Activated CD4-positive, alpha-beta T cell treated with anti-CD3 and anti-CD28 coated beads, Interleukin-2, amount 50 U/mL, for 24 hours (primary cell): ENCODE measurements around the gene FAM135A.
"Not testable (repeated sequence)": the region's sequence is repeated elsewhere in the genome, so short reads cannot be mapped to it uniquely, and the experiment has no call there.

Experiments used
- DNase-seq, 2 donors: peaks; one replicate each; pipeline ENCODE4 v3.0.0-alpha.2; 2020; ENCODE audit warnings: low read depth in 1 of 2, low spot score in 1 of 2

FAM135A gene

GRCh38 chr6:70396163-70396562 is 17.1 kb upstream of the FAM135A start:
- DNase-seq = no peak

DNA sequence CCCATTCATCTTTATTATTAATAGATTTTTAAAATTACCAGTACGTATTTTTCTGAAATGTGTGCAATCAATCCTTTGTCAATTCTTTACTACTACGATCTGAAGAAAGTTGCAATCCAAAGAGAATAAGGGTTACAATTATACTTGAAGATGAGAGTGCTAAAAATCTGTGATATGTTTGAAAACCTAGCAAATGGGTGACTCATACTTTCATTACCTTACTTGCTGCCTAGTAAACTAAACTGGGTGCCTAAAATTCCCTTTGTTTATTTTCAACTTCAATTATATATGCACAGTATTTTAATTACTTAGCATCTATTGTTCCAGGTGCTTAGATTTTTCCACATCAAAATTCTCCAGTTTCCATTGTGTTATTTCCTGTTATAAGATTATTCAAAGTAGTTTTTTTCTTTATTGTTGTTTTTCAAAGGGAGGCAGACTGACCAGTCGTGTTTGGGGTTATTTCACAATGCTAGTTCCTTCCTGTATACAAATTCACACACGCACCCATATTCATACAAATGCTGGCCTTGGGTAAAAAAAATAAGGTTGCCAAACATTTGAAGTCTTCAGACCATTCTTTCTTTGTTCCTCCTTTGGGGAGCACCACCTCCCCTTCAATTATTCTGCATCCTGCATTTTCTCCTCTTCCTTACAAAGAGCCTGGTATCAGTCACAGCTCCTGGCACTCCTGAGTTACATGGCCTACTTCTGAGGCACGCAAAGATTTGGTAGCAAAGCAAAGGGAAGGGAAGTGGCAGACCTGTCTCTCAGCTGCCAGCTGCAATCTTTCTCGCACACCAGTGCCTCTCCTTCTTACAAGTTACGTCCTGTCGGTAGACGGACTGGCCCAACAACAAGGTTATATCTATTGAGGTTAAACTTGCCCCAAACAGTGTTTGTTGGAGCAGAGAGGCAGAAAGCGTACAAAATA is 16.2 kb upstream of the FAM135A start:
- no peak for DNase-seq

- DNase-seq = no peak
These were observed 14.3 kb upstream of the FAM135A start for GRCh38 chr6:70398783-70399728.

- DNase-seq = no peak
These were observed 8.7 kb upstream of the FAM135A start for GRCh38 chr6:70404658-70405057.

- DNase-seq = no peak
These were observed 4.1 kb upstream of the FAM135A start for GRCh38 chr6:70409216-70409615.

- DNase-seq = no peak
These were observed 1.6 kb upstream of the FAM135A start for GRCh38 chr6:70411542-70412251.

- DNase-seq = no peak
These were observed 825 bp upstream of the FAM135A start for GRCh38 chr6:70412252-70413113.

- no peak for DNase-seq
These were observed 735 bp downstream of the FAM135A start for GRCh38 chr6:70413992-70414494.

- DNase-seq = no peak
These were observed 1.5 kb downstream of the FAM135A start for GRCh38 chr6:70414813-70415212.

GRCh38 chr6:70415247-70415646 is 1.9 kb downstream of the FAM135A start:
- DNase-seq = no peak

DNA sequence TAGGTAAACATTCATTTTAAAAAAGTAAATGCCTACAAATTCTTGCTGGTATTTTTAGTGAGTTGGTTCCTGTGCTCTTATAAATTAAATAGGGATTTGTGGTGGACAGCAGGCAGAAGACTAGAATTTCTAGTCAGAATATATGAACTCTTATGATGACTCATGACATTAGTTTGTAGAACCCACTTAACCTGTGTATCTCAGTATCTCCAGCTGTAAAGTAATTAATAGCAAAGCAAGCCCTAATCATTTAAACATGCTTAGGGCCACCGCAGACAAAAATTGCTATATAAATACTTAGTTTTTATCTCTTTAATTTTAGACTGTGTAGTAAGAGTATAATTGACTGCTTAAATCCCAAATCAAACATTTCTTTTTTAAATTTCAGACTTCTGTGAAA is 2.4 kb downstream of the FAM135A start:
- no peak for DNase-seq

- no peak for DNase-seq
These were observed 8.2 kb downstream of the FAM135A start for GRCh38 chr6:70421509-70421908.

DNA sequence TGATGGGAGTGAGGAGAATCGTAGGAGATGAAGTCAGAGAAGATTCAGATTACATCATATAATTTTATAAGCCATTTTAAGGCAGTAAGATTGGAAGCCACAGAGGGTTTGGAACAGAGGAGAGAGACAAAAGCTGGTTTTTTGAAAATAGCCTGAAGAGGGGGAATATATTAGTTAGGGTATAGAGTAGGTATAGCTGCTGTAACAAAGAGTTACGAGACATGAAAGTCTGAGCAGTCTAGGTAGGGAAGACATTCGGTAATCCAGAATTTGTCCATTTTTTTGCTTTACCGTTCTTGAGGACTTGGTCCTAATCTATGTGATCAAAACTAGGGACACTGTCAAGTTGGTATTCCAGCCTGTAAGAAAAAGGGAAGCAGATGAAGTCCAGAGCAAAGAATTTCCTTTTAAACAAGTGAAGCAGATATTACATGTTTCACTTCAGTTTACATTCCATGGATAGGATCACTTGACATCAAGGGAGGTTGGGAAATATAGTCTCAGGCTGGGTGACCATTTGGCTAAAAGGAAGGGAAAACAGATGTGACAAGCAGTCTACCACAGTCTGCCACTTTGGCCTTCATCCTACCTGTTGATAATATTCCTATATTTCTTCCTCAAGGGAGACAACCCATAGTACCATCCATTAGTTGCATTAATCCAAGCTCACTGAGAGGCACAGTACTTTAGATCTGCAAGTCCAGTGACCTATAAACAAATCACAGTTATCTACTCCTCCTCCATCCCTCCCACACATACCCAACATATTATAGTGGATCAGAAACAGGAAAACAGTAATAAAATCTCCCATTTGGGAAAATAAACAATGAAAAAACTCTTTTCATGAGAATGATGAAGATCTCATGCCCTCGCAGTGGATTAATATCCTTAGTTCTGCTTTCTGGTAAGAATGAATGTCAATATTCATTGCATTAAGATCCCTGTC is 10.2 kb downstream of the FAM135A start:
- no peak for DNase-seq

- DNase-seq = no peak
These were observed 11.0 kb downstream of the FAM135A start for GRCh38 chr6:70424291-70424690.

GRCh38 chr6:70436320-70436719 is 23.0 kb downstream of the FAM135A start:
- DNase-seq = no peak

- DNase-seq = no peak
These were observed 31.7 kb downstream of the FAM135A start for GRCh38 chr6:70445001-70445400.

GRCh38 chr6:70447343-70448070 is 34.2 kb downstream of the FAM135A start:
- not testable (repeated sequence) for DNase-seq

DNA sequence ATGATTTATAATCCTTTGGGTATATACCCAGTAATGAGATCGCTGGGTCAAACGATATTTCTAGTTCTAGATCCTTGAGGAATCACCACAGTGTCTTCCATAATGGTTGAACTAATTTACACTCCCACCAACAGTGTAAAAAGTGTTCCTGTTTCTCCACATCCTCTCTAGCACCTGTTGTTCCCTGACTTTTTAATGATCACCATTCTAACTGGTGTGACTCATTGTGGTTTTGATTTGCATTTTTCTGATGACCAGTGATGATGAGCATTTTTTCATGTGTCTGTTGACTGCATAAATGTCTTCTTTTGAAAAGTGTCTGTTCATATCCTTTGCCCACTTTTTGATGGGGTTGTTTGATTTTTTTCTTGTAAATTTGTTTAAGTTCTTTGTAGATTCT is 40.6 kb downstream of the FAM135A start:
- not testable (repeated sequence) for DNase-seq
